Putamen (tissue), 1 donor: ENCODE data around the gene ACOX2.

Experiments
- DNase-seq: peaks from one replicate; pipeline ENCODE4 v3.0.0-alpha.2; 2016; ENCODE audit warnings: low spot score

Gene ACOX2

GRCh38 chr3:58566398-58567250 lies 29.6 kb upstream of the ACOX2 start:
- DNase-seq: no peak

GRCh38 chr3:58565621-58566397 lies 28.8 kb upstream of the ACOX2 start:
- no peak for DNase-seq

DNA sequence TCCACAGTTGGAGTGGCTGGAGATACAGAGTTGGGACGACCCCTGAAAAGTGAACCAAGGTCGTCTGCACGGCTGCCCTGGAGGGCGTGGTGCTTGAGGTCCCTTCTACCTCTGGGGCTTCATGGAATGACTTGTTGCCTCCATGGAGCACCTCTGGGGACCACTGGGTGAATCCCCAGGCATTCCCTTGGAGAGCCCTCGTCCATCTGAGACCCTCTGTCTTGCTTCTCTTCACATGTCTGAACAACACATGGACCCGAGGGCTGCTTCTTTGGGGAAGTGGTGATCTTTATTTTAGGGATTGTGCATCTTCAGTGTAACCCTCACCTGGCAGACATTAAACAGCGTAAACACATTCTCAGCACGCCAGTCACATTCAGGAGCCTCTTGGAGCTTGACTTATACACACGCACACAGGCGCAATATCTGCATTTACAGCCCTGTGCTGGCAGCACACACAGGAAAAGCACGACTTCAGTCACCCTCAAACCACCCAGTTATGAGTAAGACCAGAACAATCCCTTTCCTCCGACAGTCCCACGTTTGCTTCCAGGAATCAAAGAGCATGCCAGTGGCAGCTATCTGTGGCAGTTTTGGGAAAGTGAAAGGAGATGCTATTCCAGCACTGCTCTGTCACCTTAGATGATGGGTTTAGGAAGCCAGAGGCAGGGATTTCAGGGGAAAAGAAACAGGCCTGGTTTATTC lies 27.6 kb upstream of the ACOX2 start:
- DNase-seq: no peak

DNA sequence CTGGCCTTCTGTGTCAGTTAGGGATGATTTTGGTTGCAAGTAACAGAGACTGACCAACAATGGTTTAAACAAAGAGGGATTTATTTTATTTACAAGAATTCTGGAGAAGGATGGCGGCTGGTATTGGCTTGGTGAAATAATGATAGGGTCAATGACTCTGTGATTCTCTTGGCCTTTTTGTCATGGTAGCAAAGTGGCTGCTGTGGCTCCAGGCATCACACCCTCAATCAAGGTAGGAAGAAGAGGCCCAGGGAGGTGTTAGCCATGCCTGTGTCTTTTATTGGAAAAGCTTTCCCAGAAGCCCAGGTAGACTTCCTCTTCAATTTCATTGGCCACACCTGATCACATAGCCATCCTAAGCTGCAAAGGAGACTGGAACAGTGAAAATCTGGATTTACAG lies 27.1 kb upstream of the ACOX2 start:
- no peak for DNase-seq

- DNase-seq: no peak
These were observed 26.5 kb upstream of the ACOX2 start for GRCh38 chr3:58563386-58564035.

DNA sequence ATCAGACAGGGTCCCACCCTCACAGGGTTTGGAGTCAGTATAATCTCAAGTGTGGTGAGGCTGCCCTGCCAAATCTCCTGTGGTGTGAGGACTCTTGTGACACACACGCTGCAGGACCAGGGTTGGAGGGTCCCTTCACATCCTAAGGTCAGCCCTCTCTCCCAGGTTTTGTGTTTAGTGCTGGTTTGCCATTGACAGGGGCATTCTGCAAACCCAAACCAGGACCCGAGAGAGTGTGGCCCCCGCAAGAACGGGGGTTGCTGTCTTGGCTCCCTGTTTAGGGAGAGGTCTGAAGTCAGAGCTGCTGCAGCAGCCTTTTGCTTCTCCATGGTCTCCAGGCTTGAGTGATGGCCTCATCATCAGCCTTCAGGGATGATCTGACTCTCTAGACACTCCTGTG lies 25.5 kb upstream of the ACOX2 start:
- DNase-seq: no peak

GRCh38 chr3:58560771-58561311 lies 23.9 kb upstream of the ACOX2 start:
- no peak for DNase-seq

DNA sequence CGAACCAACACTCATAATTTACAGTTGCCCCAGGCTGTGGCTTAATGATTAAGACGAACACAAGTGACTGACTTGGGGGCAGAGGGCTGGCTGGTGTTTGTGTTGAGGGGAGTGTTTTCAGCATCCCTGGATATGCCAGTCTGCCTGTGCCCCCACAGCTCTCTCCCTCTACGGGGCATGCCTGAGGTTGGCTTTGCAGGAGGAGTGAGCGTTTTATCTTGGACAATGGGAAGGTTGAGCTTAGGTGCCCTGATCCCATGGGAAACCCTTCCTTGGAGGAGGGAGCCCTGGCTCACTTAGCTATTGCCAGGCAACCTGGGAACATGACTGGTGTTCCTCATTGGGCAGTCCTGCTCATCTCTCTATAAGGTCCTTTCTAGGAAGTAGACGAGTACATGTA lies 22.6 kb upstream of the ACOX2 start:
- no peak for DNase-seq

- no peak for DNase-seq
These were observed 20.5 kb upstream of the ACOX2 start for GRCh38 chr3:58557491-58557890.

- no peak for DNase-seq
These were observed 19.8 kb upstream of the ACOX2 start for GRCh38 chr3:58556761-58557221.

DNA sequence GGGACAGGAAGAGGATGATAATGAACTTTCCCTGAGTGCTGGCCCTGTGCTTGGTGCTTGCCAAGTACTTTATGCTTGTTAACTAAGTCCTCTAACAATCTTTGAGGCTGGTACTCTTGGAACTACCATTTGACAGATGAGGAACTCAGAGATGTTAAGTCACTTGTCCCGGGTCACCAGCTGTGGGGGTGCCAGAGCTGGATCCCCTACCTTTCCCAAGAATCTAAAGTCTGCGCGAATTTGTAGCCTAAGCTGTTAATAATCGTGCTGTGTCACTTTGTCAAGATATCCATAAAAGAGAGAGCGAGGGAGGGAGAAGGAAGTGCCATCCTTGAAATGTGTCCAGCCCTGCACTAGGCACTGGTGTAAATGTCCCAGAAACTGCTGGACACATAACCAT lies 19.0 kb upstream of the ACOX2 start:
- no peak for DNase-seq

DNA sequence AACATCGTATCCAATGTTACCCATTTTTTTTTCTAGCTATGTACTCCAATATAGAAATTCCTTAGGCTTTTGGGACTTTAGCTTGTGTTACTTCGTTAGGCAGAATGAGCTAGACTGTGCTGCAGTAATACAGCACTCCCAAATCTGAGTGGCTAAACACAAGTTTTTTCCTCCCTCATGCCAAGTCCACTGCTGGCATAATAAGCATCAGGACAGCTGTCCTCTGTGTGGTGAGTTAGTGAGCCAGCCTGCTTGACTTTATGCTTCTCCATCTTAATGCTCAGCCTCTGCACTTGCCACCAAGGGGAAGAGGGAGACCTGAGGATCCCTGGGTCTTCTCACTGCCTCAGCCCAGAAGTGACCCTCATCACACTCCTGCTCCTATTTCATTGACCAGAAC lies 18.2 kb upstream of the ACOX2 start:
- DNase-seq: no peak

DNA sequence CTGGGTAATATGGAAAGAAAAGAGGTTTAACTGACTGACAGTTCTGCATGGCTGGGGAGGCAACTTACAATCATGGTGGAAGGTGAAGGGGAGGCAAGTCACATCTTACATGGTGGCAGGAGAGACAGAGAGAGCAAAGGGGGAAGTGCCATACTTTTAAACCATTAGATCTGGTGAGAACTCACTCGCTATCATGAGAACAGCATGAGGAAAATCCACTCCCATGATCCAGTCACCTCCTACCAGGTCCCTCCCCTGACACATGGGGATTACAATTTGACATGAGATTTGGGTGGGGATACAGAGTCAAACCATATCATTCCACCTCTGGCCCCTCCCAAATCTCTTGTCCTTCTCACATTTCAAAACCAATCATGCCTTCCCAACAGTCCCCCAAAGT lies 16.0 kb upstream of the ACOX2 start:
- no peak for DNase-seq

DNA sequence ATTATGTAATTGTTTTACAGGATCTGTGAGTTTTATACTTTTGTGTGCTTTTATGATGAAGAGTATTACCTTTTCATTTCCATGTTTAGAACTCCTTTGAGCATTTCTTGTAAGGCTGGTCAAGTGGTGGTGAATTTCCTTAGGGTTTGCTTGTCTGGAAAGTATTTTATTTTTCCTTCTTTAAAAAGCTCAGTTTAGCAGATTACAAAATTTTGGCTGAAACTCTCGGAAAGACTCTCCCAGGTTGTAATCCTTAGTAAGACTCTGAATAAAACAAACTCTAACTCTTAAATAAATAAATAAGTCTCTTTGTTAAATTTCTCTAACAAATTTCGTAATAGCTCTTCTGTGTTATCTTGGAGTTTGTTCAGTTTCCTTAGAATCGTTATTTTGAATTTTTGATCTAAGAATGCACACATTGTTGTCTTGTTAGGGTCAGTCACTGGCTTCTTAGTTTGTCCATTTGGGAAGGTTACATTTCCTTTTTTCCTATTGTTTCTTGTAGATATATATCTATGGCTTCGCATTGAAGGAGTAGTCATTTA lies 14.7 kb upstream of the ACOX2 start:
- no peak for DNase-seq

- no peak for DNase-seq
These were observed 7.6 kb upstream of the ACOX2 start for GRCh38 chr3:58544541-58544940.

GRCh38 chr3:58540176-58540858 lies 3.3 kb upstream of the ACOX2 start:
- DNase-seq: no peak

DNA sequence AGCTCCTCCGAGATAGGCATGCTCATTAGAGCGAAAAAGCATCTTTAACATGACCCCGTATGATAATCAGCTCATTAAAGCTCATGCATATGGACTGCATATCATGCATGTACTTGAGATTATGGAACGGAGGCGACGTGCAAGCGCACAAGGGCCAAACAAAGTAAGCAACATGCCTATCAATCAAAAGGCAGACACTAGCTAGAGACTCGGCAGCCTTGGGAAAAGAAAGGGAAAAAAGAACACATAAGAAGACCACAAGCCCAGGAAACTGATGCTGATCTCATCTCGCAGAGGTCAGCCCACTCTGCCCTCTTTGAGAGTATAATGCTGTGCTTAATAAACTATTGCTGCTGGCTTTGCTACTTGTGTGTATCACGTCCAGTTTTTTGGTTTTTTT lies 2.6 kb upstream of the ACOX2 start:
- DNase-seq: no peak

GRCh38 chr3:58537412-58538301 lies 667 bp upstream of the ACOX2 start:
- no peak for DNase-seq

GRCh38 chr3:58535531-58536500 lies 1.2 kb downstream of the ACOX2 start:
- DNase-seq: no peak
